ENCODE results near the gene GRPEL2. TPM values are rescaled to one million over a fixed set of nuclear protein-coding genes. Genes with fewer than 3 reads are reported as not detected.

The GRPEL2 gene
- total RNA-seq, 1 experiment from 2014 or later, result 48.9 TPM

DNA sequence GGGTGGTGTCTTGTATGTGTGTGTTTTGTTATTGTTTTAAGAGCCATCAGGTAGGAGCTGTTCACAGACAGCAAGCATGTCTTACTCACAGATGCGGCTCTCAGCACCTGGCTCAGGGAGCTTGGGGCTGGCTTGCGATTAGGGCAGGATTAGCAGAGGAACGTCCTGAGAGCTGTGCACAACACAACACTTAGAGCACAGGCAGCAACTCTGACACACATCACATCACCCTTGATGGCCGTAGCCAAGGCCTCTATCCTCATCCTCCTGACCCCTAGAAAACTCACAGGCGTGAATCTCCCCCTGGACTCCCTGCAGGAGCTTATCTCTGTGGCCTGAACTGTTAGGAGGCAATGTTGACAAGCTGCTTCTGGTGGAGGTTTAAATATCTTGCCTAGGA, 40.9 kb downstream of the GRPEL2 start:
- CTCF ChIA-PET, result interaction anchor here (0.8 to 1.3 kb wide), 5 partner anchors 15 to 232 kb away, joined by 3 to 5 read pairs (median 3); no protein-coding TSS in a partner anchor
- Histone ChIP-seq H3K27ac (ENCODE audit: low read depth, low read length) (no peak overlapping the region), H3K4me1 (ENCODE audit: control insufficient read depth in 1 of 2, insufficient read depth in 2 of 2, low read length in 2 of 2) (peaks cover 0 to 6% of the 10 kb centered on the region in 2 experiments; a peak in 2 of 4 replicates), H3K79me2 (ENCODE audit: insufficient read depth, low read length) (no peaks in the 10 kb centered on the region), H3K9ac (ENCODE audit: low read length) (no peak overlapping the region), H3K9me2 (ENCODE audit: insufficient read depth) (no peaks in the 10 kb centered on the region), H2AFZ (ENCODE audit: low read depth, low read length, poor library complexity, severe bottlenecking) (no peak overlapping the region), H4K20me1 (ENCODE audit: insufficient read depth) (no peaks in the 10 kb centered on the region), H3K4me2 (ENCODE audit: low read length) (no peak overlapping the region), H3K27me3 (ENCODE audit: insufficient read depth, low read length) (no peaks in the 10 kb centered on the region), H3K4me3 (replicated peaks in 1 of 2; ENCODE audit: low read depth in 1 of 2, low read length in 2 of 2) (no peak overlapping the region), H3K9me3 (ENCODE audit: control insufficient read depth in 1 of 2, insufficient read depth in 1 of 2, low read depth in 1 of 2, low read length in 2 of 2) (no peaks in the 10 kb centered on the region), H3K36me3 (ENCODE audit: control insufficient read depth in 1 of 2, insufficient read depth in 2 of 2, low read length in 2 of 2) (no peaks in the 10 kb centered on the region)
- no TSS peak for BruUV-seq (replicated peaks)
- intact Hi-C loops (cut with micrococcal nuclease), result no loop called here
- TF ChIP-seq CEBPB (IDR thresholded peaks at IDR 0.05; ENCODE audit: low read depth) (no peak), EGR1 (IDR thresholded peaks at IDR 0.05; ENCODE audit: low read depth) (no peak), EZH2phosphoT487 (IDR thresholded peaks at IDR 0.05; ENCODE audit: borderline replicate concordance) (no peak)
- TF ChIP-seq, protein P1, sequence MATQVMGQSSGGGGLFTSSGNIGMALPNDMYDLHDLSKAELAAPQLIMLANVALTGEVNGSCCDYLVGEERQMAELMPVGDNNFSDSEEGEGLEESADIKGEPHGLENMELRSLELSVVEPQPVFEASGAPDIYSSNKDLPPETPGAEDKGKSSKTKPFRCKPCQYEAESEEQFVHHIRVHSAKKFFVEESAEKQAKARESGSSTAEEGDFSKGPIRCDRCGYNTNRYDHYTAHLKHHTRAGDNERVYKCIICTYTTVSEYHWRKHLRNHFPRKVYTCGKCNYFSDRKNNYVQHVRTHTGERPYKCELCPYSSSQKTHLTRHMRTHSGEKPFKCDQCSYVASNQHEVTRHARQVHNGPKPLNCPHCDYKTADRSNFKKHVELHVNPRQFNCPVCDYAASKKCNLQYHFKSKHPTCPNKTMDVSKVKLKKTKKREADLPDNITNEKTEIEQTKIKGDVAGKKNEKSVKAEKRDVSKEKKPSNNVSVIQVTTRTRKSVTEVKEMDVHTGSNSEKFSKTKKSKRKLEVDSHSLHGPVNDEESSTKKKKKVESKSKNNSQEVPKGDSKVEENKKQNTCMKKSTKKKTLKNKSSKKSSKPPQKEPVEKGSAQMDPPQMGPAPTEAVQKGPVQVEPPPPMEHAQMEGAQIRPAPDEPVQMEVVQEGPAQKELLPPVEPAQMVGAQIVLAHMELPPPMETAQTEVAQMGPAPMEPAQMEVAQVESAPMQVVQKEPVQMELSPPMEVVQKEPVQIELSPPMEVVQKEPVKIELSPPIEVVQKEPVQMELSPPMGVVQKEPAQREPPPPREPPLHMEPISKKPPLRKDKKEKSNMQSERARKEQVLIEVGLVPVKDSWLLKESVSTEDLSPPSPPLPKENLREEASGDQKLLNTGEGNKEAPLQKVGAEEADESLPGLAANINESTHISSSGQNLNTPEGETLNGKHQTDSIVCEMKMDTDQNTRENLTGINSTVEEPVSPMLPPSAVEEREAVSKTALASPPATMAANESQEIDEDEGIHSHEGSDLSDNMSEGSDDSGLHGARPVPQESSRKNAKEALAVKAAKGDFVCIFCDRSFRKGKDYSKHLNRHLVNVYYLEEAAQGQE (IDR thresholded peaks at IDR 0.05; ENCODE audit: low read depth), result no peak
- no peak for DNase-seq (ENCODE audit: low read depth, low spot score)
- RAD21 ChIA-PET (ENCODE audit: low non-redundant PET in 1 of 2, low total read pairs in 2 of 2, uncharacterized antibody in 2 of 2, unreplicated experiment in 2 of 2), result no interaction called here
- POLR2A ChIA-PET, result no interaction called here
- no peak for ATAC-seq

DNA sequence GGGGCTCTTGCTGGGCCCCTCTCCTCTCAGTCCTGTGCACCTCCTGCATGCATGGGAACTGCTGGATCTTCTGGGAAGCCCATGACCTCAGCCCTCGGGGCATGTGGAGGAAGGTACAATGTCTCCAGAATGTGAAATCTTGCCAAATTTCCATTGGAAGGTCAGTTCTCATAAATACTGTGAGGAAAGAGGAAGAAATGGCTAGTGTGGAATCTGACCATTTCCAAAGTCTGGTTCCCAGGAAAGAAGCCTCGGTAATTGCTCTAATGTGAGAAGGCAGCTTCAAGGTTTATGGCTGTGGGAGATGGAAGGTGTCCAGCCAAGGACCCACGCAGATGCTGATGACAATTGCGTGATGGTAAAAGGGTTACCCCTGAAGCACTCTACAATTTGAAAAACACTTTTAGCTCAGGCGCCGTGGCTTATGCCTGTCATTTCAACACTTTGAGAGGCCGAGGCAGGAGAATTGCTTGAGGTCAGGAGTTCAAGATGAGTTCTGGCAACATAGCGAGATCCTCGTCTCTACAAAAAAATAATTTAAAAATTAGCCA, 41.9 kb downstream of the GRPEL2 start:
- no peak overlapping the region for H3K27ac ChIP-seq (ENCODE audit: low read depth, low read length)
- ATAC-seq (no peak), DNase-seq (ENCODE audit: low read depth, low spot score) (no peak)
- ChIA-PET POLR2A (no interaction called here), CTCF (interaction anchor here (1.1 to 1.3 kb wide), 2 partner anchors 20 to 231 kb away, joined by 3 to 4 read pairs; no protein-coding TSS in a partner anchor), RAD21 (ENCODE audit: low non-redundant PET in 1 of 2, low total read pairs in 2 of 2, uncharacterized antibody in 2 of 2, unreplicated experiment in 2 of 2) (no interaction called here)
- peaks cover 0 to under 1% of the 10 kb centered on the region in 2 experiments; a peak in 1 of 4 replicates for H3K4me1 ChIP-seq (ENCODE audit: control insufficient read depth in 1 of 2, insufficient read depth in 2 of 2, low read length in 2 of 2)
- no peaks in the 10 kb centered on the region for H4K20me1 ChIP-seq (ENCODE audit: insufficient read depth)
- H3K79me2 ChIP-seq (ENCODE audit: insufficient read depth, low read length), result no peaks in the 10 kb centered on the region
- H3K4me3 ChIP-seq (replicated peaks in 1 of 2; ENCODE audit: low read depth in 1 of 2, low read length in 2 of 2), result no peak overlapping the region
- no TSS peak for BruUV-seq (replicated peaks)
- no peaks in the 10 kb centered on the region for H3K9me3 ChIP-seq (ENCODE audit: control insufficient read depth in 1 of 2, insufficient read depth in 1 of 2, low read depth in 1 of 2, low read length in 2 of 2)
- no peak overlapping the region for H3K9ac ChIP-seq (ENCODE audit: low read length)
- intact Hi-C loops (cut with micrococcal nuclease), result no loop called here
- no peaks in the 10 kb centered on the region for H3K27me3 ChIP-seq (ENCODE audit: insufficient read depth, low read length)
- no peaks in the 10 kb centered on the region for H3K36me3 ChIP-seq (ENCODE audit: control insufficient read depth in 1 of 2, insufficient read depth in 2 of 2, low read length in 2 of 2)
- H3K4me2 ChIP-seq (ENCODE audit: low read length), result no peak overlapping the region
- H2AFZ ChIP-seq (ENCODE audit: low read depth, low read length, poor library complexity, severe bottlenecking), result no peak overlapping the region
- H3K9me2 ChIP-seq (ENCODE audit: insufficient read depth), result no peaks in the 10 kb centered on the region
- TF ChIP-seq, protein P2, sequence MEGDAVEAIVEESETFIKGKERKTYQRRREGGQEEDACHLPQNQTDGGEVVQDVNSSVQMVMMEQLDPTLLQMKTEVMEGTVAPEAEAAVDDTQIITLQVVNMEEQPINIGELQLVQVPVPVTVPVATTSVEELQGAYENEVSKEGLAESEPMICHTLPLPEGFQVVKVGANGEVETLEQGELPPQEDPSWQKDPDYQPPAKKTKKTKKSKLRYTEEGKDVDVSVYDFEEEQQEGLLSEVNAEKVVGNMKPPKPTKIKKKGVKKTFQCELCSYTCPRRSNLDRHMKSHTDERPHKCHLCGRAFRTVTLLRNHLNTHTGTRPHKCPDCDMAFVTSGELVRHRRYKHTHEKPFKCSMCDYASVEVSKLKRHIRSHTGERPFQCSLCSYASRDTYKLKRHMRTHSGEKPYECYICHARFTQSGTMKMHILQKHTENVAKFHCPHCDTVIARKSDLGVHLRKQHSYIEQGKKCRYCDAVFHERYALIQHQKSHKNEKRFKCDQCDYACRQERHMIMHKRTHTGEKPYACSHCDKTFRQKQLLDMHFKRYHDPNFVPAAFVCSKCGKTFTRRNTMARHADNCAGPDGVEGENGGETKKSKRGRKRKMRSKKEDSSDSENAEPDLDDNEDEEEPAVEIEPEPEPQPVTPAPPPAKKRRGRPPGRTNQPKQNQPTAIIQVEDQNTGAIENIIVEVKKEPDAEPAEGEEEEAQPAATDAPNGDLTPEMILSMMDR (IDR thresholded peaks at IDR 0.05 in 2 of 3, conservative IDR thresholded peaks at IDR 0.05 in 1 of 3; ENCODE audit: borderline replicate concordance in 1 of 3, insufficient read depth in 1 of 3, low read depth in 2 of 3, low read length in 2 of 3), result no peak
- no peak for TF ChIP-seq SRF (IDR thresholded peaks at IDR 0.05; ENCODE audit: low read depth)
- TF ChIP-seq RAD21 (IDR thresholded peaks at IDR 0.05; ENCODE audit: low read depth), result no peak
- no peak for TF ChIP-seq EZH2phosphoT487 (IDR thresholded peaks at IDR 0.05; ENCODE audit: borderline replicate concordance)
- TF ChIP-seq, protein P3, sequence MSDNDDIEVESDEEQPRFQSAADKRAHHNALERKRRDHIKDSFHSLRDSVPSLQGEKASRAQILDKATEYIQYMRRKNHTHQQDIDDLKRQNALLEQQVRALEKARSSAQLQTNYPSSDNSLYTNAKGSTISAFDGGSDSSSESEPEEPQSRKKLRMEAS (IDR thresholded peaks at IDR 0.05), result no peak
- no peak for TF ChIP-seq YY1 (IDR thresholded peaks at IDR 0.05; ENCODE audit: extremely low read depth, insufficient replicate concordance, low read depth, low read length)
- TF ChIP-seq EGR1 (IDR thresholded peaks at IDR 0.05; ENCODE audit: low read depth), result no peak
- TF ChIP-seq ZFX (IDR thresholded peaks at IDR 0.05), result no peak
- no peak for TF ChIP-seq POLR2AphosphoS5 (IDR thresholded peaks at IDR 0.05; ENCODE audit: low read depth, low read length)
- no peak for TF ChIP-seq FOSL1 (IDR thresholded peaks at IDR 0.05; ENCODE audit: low read depth)
- TF ChIP-seq TCF7L2 (IDR thresholded peaks at IDR 0.05; ENCODE audit: borderline replicate concordance, extremely low read depth, insufficient read depth, insufficient read length), result no peak
